ENCODE data around the gene RPL28.

Gene RPL28

GRCh38 chr19:55405638-55406037, 19.9 kb downstream of the RPL28 start:
- Histone ChIP-seq H3K9me3 (ENCODE audit: control insufficient read depth, insufficient read depth, low read depth, low read length) (no peaks in the 10 kb centered on the region), H3K36me3 (ENCODE audit: control insufficient read depth in 2 of 2, insufficient read depth in 1 of 2, low read length in 2 of 2) (peaks cover 45 to 59% of the 10 kb centered on the region in 2 experiments), H3K27ac (ENCODE audit: extremely low read depth, low read depth, low read length) (no peak overlapping the region), H3K4me1 (ENCODE audit: control insufficient read depth, insufficient read depth, low read length) (peaks cover 9% of the 10 kb centered on the region), H3K4me3 (ENCODE audit: low read depth, low read length) (peak overlapping the region; percentile 96; the same call in 1 of the 2 replicates)
- ChIA-PET CTCF (interaction anchor here (1.3 to 1.7 kb wide), 3 partner anchors 12 to 113 kb away, joined by 3 to 4 read pairs (median 4); no protein-coding TSS in a partner anchor), POLR2A (interaction anchor here (1.0 to 3.4 kb wide), 8 partner anchors 12 to 150 kb away, joined by 3 to 78 read pairs (median 18); partner anchors contain the start of genes HSPBP1, KMT5C, PPP6R1 and RPL28)
- TF ChIP-seq ZNF658 (tag by site-specific recombination; IDR thresholded peaks at IDR 0.05) (no peak), ZNF366 (tag by site-specific recombination; conservative IDR thresholded peaks at IDR 0.05) (no peak)

DNA sequence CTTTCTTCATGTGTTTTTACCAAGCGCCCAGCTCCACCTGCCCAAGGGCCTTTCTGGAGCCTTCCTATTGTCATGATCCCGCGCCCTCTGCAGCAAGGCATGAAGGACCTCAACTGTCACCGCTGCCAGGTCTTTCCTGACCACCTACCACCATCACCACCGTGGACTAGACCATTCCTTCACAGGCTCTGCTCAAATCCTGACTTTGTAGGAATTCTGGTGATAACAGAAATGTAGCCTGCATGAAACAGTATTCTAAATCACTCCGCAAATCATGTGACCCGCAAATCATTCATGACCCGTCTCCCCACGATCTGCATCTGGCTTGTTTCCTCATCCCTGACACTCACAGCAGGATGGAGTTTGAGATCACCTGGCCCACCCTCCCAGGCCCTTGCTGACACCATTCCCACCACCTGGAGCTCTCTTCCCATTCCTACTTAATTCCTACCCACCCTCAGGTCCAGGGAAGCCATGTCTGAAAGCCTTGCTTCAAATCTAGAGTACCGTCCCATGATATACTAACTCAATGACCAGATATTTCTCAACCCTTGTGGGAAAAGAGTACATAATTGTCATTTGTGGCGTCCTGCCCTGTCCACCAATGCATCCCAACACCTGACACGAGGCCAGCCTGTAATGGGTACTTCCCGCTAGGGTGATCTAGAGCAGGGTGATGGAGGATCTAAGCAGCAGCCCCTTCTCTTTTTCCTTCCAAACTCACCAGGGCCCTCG, 20.5 kb downstream of the RPL28 start:
- Histone ChIP-seq H3K36me3 (ENCODE audit: control insufficient read depth in 2 of 2, insufficient read depth in 1 of 2, low read length in 2 of 2) (peaks cover 40 to 55% of the 10 kb centered on the region in 2 experiments), H3K4me1 (ENCODE audit: control insufficient read depth, insufficient read depth, low read length) (peaks cover 9% of the 10 kb centered on the region), H3K27ac (ENCODE audit: extremely low read depth, low read depth, low read length) (peak overlapping the region; percentile 99; the same call in 1 of the 2 replicates), H3K4me3 (ENCODE audit: low read depth, low read length) (peak overlapping the region; percentile 96), H3K9me3 (ENCODE audit: control insufficient read depth, insufficient read depth, low read depth, low read length) (no peaks in the 10 kb centered on the region)
- TF ChIP-seq ZNF19 (tag by site-specific recombination; IDR thresholded peaks at IDR 0.05; ENCODE audit: low read depth) (no peak), HOXC10 (CRISPR knock-in tag; IDR thresholded peaks at IDR 0.05) (0 out of 2 replicates have a peak, but pooled peaks have one; percentile 27)
- ChIA-PET CTCF (interaction anchor here (1.3 to 1.7 kb wide), 3 partner anchors 12 to 114 kb away, joined by 3 to 4 read pairs (median 4); no protein-coding TSS in a partner anchor), POLR2A (interaction anchor here (0.6 to 3.4 kb wide), 18 partner anchors 9 to 265 kb away, joined by 3 to 78 read pairs (median 7); partner anchors contain the start of genes BRSK1, HSPBP1, ISOC2 and KMT5C)

DNA sequence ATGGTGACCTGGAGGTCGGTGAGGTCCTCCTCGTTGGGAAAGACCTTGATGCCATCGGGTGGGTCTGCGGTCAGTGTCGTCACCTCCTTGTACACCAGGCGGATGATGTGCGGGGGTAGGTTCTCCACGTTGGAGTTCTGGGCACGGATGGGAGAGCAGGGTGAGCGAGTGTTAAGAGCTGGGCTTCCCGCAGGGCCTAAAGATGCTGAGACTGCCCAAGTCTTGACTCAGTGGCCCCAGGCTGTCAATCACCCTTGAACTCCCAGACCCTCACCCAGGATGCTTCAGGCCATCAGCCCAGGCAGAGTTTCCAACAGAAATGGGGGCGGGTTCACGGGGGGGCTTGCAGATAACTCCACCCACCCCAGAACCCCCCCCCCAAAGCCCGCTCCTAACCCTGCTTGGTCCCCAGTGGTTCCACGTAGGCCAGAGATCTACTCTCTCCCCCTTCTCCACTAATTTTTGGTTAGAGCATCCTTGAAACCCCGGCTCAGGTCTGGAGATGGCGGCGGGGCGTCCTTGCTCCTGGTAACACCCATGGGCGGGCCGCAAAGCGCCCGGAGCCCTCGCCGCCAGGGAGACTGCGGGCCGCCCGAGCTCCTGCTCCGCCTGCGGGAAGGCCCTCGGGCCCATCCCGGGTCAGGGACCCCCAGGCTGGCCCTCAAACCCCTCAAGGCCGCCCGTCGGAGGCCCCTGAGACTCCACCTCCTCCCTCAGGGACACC, 21.3 kb downstream of the RPL28 start:
- peak overlapping the region; percentile 96 for H3K4me3 ChIP-seq (ENCODE audit: low read depth, low read length)
- TF ChIP-seq YY1 (tag by site-specific recombination; IDR thresholded peaks at IDR 0.05): 0 out of 2 replicates have a peak, but pooled peaks have one; percentile 35
- TF ChIP-seq ZNF335 (tag by site-specific recombination; conservative IDR thresholded peaks at IDR 0.05): peak; percentile 31; the same call in 1 of the 2 replicates
- no peak for TF ChIP-seq ZBTB48 (tag by site-specific recombination; IDR thresholded peaks at IDR 0.05)
- TF ChIP-seq, protein P1, sequence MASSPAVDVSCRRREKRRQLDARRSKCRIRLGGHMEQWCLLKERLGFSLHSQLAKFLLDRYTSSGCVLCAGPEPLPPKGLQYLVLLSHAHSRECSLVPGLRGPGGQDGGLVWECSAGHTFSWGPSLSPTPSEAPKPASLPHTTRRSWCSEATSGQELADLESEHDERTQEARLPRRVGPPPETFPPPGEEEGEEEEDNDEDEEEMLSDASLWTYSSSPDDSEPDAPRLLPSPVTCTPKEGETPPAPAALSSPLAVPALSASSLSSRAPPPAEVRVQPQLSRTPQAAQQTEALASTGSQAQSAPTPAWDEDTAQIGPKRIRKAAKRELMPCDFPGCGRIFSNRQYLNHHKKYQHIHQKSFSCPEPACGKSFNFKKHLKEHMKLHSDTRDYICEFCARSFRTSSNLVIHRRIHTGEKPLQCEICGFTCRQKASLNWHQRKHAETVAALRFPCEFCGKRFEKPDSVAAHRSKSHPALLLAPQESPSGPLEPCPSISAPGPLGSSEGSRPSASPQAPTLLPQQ (tag by site-specific recombination; IDR thresholded peaks at IDR 0.05): no peak
- TF ChIP-seq ZFHX2 (tag by site-specific recombination; conservative IDR thresholded peaks at IDR 0.05): peak; percentile 27; the same call in 1 of the 2 replicates
- no peak for TF ChIP-seq ZNF544 (tag by site-specific recombination; IDR thresholded peaks at IDR 0.05)
- TF ChIP-seq ZBTB7A (tag by site-specific recombination; IDR thresholded peaks at IDR 0.05; ENCODE audit: low read depth): no peak
- TF ChIP-seq GLIS1 (tag by site-specific recombination; IDR thresholded peaks at IDR 0.05): peak; percentile 34; the same call in 1 of the 2 replicates
- TF ChIP-seq SP2 (tag by site-specific recombination; IDR thresholded peaks at IDR 0.05): peak; percentile 6
- TF ChIP-seq, protein P2, sequence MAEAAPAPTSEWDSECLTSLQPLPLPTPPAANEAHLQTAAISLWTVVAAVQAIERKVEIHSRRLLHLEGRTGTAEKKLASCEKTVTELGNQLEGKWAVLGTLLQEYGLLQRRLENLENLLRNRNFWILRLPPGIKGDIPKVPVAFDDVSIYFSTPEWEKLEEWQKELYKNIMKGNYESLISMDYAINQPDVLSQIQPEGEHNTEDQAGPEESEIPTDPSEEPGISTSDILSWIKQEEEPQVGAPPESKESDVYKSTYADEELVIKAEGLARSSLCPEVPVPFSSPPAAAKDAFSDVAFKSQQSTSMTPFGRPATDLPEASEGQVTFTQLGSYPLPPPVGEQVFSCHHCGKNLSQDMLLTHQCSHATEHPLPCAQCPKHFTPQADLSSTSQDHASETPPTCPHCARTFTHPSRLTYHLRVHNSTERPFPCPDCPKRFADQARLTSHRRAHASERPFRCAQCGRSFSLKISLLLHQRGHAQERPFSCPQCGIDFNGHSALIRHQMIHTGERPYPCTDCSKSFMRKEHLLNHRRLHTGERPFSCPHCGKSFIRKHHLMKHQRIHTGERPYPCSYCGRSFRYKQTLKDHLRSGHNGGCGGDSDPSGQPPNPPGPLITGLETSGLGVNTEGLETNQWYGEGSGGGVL (tag by site-specific recombination; IDR thresholded peaks at IDR 0.05): peak; percentile 55; the same call in 1 of the 2 replicates
- H3K4me1 ChIP-seq (ENCODE audit: control insufficient read depth, insufficient read depth, low read length): peaks cover 9% of the 10 kb centered on the region
- POLR2A ChIA-PET: interaction anchor here (0.5 to 3.4 kb wide), 50 partner anchors 8 to 290 kb away, joined by 3 to 78 read pairs (median 6); partner anchors contain the start of genes BRSK1, CCDC106, DNAAF3 and FIZ1
- H3K9me3 ChIP-seq (ENCODE audit: control insufficient read depth, insufficient read depth, low read depth, low read length): no peaks in the 10 kb centered on the region
- CTCF ChIA-PET: interaction anchor here (0.6 kb wide), 2 partner anchors 38 to 56 kb away, joined by 3 read pairs; no protein-coding TSS in a partner anchor
- peak overlapping the region; percentile 99 for H3K27ac ChIP-seq (ENCODE audit: extremely low read depth, low read depth, low read length)
- H3K36me3 ChIP-seq (ENCODE audit: control insufficient read depth in 2 of 2, insufficient read depth in 1 of 2, low read length in 2 of 2): peaks cover 38 to 49% of the 10 kb centered on the region in 2 experiments
